HPDE6-E6E7 (cell line): Measurements from ENCODE around the gene FAM131A.
A peak's percentile ranks its signal among the peaks of the same experiment; 100 is the strongest.
"Not testable (repeated sequence)": the region's sequence is repeated elsewhere in the genome, so short reads cannot be mapped to it uniquely, and the experiment has no call there.

Source experiments
- DNase-seq: peaks from one replicate; pipeline ENCODE4 v3.0.0; 2011; ENCODE audit warnings: missing footprints; ENCODE audit errors: extremely low spot score

FAM131A gene

DNA sequence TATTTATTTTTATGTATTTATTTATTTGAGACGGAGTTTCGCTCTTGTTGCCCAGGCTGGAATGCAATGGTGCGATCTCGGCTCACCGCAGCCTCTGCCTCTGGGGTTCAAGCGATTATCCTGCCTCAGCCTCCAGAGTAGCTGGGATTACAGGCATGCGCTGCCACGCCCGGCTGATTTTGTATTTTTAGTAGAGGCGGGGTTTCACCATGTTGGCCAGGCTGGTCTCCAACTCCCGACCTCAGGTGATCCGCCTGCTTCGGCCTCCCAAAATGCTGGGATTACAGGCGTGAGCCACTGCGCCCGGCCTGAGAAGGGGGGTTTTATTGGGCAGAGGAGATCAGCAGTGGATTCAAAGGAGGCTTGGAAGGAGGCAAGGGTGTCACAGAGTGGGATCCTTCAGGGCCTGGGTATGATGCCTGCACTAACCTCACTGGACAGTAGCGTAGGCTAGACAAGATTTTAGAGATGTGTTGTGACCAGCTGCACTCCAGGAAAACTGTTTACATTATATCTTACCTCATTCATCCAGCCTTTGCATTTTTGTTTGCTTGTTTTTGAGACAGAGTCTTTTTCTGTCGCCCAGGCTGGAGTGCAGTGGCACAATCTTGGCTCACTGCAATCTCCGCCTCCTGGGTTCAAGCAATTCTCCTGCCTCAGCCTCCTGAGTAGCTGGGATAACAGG, 2.2 kb downstream of the FAM131A start:
- not testable (repeated sequence) for DNase-seq

DNA sequence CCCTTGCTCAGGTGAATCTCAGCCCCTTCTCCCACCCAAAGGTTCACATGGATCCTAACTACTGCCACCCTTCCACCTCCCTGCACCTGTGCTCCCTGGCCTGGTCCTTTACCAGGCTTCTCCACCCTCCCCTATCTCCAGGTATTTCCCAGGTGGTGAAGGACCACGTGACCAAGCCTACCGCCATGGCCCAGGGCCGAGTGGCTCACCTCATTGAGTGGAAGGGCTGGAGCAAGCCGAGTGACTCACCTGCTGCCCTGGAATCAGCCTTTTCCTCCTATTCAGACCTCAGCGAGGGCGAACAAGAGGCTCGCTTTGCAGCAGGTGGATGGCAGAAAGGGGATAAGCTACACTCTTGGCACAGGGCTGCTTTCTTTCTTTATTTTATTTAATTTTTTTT, 4.5 kb downstream of the FAM131A start:
- DNase-seq: peak; percentile 94

DNA sequence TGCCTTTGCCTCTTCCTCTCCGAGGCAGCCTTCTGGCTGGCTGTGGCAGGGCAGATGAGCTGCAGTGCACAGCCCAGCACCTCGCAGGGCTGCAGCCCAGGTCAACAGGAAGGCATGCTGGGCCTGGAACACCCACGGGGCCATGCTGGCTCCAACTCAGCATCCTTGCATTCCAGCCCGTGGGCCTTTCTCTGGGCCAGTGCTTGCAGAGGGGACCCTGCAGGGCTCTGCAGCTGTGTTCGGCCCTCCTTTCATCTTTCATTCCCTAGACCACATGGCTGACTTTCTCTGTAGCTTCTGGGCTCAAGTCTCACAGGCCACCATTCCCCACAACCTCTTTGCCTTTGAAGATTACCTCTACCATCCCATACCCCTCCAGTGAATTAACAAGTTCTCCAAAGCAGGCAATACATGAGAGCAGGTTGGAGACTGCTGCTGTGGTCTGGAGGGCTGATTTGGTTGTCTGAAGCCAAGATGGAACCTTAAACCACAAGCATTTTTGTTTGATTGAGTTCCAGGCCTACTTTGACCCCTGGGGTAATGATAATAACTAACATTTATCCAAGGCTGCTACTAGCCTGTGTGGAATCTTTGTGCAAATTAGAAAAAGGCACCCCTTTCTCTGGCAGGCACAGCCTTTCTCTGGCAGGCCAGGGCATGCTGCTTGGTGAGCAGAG, 5.9 kb downstream of the FAM131A start:
- no peak for DNase-seq

DNA sequence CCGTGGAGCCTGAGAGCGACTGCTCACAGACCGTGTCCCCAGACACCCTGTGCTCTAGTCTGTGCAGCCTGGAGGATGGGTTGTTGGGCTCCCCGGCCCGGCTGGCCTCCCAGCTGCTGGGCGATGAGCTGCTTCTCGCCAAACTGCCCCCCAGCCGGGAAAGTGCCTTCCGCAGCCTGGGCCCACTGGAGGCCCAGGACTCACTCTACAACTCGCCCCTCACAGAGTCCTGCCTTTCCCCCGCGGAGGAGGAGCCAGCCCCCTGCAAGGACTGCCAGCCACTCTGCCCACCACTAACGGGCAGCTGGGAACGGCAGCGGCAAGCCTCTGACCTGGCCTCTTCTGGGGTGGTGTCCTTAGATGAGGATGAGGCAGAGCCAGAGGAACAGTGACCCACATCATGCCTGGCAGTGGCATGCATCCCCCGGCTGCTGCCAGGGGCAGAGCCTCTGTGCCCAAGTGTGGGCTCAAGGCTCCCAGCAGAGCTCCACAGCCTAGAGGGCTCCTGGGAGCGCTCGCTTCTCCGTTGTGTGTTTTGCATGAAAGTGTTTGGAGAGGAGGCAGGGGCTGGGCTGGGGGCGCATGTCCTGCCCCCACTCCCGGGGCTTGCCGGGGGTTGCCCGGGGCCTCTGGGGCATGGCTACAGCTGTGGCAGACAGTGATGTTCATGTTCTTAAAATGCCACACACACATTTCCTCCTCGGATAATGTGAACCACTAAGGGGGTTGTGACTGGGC, 7.3 kb downstream of the FAM131A start:
- DNase-seq: no peak

DNA sequence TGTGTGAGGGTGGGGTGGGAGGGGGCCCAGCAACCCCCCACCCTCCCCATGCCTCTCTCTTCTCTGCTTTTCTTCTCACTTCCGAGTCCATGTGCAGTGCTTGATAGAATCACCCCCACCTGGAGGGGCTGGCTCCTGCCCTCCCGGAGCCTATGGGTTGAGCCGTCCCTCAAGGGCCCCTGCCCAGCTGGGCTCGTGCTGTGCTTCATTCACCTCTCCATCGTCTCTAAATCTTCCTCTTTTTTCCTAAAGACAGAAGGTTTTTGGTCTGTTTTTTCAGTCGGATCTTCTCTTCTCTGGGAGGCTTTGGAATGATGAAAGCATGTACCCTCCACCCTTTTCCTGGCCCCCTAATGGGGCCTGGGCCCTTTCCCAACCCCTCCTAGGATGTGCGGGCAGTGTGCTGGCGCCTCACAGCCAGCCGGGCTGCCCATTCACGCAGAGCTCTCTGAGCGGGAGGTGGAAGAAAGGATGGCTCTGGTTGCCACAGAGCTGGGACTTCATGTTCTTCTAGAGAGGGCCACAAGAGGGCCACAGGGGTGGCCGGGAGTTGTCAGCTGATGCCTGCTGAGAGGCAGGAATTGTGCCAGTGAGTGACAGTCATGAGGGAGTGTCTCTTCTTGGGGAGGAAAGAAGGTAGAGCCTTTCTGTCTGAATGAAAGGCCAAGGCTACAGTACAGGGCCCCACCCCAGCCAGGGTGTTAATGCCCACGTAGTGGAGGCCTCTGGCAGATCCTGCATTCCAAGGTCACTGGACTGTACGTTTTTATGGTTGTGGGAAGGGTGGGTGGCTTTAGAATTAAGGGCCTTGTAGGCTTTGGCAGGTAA, 8.1 kb downstream of the FAM131A start:
- DNase-seq: peak; percentile 80

DNA sequence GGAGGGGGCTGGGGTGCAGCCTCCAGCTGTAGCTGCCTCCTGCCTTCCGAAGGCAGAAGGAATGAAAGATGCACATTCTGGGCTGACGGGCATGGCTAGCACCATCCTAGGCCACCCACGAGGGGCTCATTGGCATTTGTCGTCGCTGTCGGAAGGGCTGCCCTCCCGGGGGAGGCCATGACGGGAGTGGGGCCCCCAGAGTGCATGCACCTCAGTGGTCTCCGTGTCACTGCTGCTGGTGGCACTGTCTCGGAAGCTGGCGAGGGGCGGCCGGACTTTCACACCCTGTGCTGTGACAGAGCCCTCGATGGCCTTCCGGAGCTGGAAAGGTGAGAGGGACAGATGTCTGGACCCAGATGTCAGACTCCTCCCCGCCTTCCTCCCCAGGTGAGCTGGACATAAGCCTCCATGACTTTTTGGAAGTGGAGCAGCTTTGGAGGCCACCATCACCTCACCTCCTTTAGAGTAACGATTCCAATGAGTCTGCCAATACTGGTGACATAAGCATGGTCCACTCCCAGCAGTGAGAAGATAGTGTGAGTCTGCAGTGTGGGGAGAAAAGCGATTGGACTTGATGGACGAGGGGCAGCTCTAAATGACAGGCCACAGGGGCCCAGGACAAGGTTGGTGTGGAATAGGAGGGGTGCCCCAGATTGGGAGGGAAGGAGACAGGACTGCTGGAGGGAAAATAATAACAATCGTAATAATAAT, 9.2 kb downstream of the FAM131A start:
- no peak for DNase-seq

DNA sequence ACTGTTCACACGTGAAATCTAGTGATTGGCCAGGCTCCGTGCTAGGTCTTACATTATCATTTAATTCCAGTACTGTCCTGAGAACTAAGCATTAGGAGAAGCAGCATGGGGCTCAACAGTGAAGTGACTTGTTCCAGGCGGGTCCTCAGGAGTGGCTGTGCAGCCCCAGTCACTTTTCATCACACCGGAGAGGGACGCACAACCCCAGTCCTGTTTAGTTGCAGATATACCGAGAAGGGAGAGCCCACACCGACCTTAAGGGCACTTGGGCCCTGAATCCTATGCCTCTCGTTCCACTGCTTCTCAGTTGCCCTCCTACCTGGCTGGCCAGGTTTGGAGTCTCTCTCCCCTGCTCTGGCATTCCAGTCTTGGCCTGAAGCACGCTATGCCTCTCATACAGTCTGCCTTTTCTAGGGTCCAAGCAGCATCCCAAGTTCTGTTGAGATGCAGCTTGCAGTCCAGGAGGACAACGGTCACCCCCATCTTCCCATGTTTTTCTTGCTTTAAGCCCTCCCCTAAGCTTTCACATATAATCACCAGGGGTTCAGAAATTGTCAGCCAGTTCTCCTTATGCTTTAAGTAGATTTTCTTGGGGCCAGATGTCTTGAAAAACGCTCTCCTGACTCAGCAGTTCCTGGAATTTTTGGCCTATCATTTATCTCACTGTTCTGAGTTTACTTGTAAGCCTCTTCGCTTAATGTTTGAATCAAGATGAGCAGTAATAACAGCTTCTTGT, 10.1 kb downstream of the FAM131A start:
- DNase-seq: no peak

DNA sequence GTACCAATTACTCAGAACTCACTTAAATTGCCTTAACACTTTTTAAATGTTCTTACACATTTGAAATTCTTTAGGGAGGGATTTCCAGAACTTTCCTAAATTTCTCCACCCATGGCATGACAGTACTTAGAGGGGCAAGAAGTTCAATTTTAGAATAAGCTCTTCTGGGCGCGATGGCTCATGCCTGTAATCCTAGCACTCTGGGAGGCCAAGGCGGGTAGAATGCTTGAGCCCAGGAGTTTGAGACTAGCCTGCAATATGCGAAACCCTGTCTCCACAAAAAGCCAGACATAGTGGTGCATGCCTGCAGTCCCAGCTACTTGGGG, 10.6 kb downstream of the FAM131A start:
- no peak for DNase-seq

DNA sequence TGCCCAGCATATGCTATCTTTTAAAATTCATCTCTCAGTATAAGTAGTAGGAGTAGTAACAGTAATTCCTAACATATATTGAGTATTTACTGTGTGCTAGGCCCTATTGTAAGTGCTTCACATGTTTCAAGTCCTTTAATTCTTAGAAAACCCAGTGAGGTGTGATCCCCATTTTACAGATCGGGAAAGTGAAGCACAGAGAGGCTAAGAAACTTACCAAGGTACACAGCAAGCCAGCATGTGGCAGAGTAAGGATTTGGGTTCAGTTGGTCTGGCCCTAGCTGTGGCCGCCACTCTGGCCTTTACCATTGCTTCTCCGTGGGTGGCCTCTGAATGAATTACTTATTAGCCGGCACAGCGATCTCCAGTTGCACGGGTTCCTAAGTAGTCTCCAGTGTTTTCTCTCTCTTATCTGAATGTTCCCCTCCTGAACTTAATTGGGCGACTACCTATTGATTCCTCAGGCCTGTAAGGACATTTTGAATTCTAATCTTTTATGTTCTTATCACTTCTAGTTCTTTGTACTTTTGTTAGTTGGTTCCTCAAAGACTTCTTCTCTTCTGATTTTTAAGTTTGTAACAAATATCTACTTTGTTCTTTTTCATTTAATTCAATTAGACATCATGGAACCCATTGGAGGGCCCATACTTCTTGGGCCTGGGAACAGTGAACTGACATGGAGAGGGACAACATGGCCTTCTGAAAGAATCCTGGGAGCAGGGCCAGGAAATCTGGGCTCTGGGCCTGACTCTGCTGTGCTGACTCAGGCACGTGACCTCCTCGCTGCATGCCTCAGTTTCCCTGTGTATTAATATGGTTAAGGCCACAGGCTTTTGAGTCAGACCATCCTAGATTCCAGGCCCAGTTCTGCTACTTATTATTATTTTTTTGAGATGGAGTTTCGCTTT, 12.4 kb downstream of the FAM131A start:
- DNase-seq: no peak

DNA sequence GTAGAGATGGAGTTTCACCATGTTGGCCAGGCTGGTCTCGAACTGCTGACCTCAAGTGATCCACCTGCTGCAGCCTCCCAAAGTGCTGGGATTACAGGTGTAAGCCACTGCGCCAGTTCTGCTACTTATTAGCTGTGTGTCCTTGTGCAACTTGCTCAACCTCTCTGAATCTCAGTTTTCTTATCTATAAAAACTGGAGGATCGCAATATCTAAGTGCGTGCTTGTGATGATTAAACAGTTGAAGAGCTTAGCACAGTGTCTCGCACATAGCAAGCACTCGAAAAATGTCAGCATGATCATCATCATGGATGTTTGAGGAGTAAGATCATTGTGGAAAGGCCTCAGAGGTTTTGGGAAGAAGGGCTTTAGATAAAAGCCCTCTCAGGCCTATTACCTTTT, 13.2 kb downstream of the FAM131A start:
- DNase-seq: no peak

DNA sequence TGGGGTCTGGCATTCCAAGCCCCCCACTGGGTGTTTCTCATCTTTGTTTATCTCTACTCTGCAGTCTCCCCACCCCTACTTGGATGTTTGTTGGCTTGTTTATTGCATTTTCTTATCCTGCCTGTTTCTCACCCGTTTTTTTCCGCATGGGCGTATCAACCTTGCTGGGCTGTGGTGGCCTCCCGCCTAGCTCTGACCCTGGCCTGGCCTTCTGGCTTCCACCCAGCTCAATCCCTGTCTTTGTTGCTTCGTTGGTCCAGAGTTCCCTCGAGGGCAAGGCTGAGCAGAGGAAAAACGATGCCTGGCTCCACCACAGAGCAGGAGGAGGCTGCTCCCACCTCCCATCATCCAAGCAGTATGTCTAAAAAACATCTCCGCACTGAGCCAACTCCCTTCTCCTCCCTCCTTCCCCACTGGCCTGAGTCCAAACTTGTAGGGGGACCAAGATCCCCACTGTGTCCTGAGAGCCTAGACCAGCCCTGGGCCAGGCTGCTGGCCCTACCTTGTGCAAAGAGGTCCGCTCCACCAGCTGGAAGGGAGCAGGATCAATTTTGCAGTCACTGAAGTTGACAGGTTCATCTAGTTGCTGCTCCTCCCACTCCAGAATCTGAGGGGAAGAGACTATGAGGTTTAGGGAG, 14.2 kb downstream of the FAM131A start:
- DNase-seq: no peak

DNA sequence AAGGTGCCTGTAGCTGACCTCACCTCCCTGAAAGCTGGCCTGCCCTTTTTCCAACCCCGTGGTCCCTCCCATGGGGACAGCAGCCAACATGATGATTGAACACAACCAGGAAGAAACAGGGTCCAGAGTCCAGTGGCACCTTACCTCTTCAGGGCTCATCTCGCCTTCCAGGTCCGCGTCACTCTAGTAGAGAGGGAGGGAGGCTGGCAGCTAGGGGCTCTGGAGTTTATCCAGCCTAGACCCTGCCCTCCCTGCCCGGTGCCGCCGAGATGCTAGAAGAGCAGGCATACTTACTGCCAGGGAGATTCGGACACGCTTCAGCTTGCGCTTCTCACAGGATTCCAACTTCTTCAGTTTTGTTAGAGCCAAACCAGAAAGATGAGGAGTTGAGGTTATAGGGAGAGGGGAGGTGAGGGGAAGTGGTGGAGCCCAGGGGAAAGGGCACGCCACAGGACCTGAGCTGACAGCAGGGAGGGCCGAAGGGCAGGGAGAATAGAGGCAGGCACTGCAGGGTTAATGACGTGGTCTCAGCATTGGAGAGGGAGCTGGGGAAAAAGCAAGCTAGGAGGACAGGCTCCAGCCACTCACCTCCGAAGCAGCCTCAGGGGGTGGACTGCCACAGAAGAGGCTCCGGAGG, 14.9 kb downstream of the FAM131A start:
- no peak for DNase-seq

DNA sequence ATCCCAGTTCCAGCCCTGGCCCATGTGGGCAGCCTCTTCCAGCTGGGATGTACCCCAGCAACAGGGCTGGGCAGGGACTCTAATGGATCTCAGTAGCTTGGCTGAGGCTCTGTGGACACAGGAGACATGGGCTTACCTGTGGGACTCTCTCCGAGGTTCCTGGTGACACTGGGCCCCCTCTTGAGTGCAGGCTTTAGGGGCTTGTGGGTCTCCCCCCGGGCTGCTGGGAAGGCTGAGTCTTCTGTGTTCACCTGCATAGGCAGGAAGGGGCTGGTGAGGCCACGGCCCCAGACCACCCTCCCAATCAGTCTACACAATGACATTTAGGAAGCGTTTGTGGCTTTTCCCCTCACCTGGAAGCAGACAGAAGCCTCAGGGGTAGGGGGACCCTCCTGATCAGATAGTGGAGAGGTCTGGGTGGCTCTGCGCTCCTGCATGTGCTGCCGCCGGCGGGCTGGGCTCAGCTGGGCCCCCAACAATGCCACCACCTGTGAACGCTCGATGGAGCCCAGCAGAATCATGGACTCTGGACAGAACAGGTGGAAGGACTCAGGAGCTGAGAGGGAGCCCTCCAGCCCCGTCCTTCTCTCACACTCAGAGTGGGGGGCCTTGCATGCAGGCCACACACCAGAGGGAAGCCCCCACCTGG, 15.6 kb downstream of the FAM131A start:
- DNase-seq: no peak

DNA sequence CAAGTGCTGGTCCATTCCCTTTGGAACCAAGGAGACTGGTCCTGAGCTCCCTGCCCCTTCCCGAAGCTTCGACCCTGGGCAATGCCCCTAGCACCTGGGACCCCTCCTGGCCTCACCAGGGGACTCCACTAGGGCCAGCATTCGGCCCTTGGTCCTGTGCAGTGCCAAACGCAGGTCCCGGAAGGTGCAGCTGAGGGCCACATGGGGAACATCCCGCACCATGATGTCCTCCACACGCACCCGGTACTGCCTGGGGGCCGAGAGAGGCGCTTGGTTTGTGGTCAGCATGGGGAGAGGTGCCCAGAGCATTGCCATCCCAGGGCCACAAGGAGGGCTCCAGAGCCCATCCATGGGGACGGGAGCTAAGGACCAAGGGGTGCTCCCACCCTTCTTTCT, 16.1 kb downstream of the FAM131A start:
- no peak for DNase-seq

DNA sequence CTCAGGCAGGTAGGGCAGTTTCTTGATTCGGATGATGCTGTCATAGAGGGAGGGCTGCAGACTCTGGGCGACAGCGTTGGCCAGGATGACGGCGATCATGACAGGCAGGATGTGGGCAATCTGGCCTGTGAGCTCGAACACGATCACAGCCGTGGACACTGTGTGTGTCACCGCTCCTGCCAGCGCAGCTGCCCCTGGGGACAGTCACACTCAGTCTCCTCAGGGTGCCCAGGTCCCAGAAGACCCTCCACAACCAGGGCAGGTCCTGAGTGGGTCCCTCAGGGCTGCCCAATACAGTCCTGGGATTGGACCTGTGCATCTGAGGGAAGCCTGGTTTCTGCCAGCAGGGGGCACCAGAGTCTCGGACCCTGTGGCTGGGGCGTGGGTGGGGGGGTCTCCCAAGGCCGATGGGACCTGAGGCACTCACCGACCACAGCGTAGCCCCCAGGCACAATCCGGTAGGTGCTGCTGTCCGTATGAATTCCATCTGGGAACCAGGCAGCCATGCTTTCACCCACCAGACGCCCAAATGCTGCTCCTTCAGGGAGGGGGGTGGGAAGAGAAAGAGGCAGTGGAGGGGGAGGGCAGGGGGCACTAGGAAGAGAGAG, 16.8 kb downstream of the FAM131A start:
- DNase-seq: no peak

DNA sequence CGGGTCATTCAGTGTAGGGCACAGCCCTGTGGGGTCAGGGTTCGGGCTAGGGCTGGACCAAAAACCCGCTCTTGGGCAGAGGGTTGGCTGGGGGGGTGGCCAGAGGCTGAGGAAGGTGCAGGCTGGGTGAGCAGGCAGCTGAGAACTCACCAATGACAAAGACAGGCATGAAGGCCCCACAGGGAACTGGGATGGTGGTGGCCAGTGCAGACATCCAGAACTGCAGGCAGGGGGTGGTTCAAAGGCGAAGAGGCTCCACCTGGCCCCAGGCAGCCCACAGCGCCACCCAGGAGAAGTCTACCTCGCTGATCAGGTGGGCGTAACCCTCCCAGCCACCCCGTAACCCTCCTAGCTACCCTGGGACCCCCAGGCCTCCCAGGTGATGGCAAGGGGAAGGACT, 17.4 kb downstream of the FAM131A start:
- DNase-seq: no peak

DNA sequence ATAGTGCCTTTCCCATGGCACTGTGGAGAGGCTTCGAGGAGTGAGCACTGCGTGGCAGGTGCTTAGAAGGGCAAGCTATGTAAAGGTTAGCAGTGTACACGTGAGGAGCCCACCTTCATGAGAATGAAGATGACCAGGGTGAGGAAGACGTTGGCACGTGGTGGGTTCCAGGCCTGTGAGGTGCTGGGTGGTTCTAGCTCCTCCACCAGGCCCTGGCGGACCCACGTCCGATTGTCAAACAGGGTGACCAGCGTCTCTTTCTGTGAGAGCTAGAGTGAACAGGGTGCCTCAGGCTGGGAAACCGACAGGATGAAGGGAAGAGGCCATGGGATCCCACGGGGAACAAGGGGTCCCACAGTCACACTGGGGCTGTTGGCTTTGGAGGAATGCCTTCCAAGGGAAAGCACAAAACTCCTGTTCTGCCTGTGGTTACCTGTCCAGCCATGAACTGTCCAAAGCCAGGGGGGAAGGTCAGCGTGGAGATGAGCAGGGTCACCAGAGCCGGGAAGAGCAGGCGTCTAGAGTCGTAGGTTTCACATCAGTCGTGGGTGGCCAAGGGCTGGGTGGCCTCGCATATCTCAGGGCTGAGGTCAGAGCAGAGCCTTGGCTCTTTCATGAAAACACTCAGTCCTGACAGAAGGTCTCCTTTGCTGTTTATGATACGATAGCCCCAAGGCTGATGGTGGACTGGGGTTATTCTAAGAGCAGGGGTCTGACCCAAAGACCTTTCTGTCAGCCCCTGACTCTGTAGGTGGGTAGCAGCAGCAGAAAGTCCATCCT, 18.1 kb downstream of the FAM131A start:
- DNase-seq: no peak
